BE2C (cell line): Measurements from ENCODE around the gene MYO1E.

Experiments
- DNase-seq: peaks from one replicate; pipeline ENCODE4 v3.0.0-alpha.2; 2020
- H3K27me3 ChIP-seq: fragments of 250-450 bp; sonication (Bioruptor Pico); 2 replicates; pipeline ENCODE4 v1.5.1; 2020; ENCODE audit warnings: mild to moderate bottlenecking
- H3K36me3 ChIP-seq: fragments of 250-450 bp; sonication (Bioruptor Pico); 2 replicates; pipeline ENCODE4 v1.5.1; 2020; ENCODE audit warnings: mild to moderate bottlenecking
- H3K4me1 ChIP-seq: fragments of 250-450 bp; sonication (Bioruptor Pico); 2 replicates; pipeline ENCODE4 v1.5.1; 2020
- H3K4me3 ChIP-seq: 2 replicates; pipeline ENCODE4 v1.5.1; 2011; ENCODE audit warnings: low read depth, low read length
- H3K9me3 ChIP-seq: fragments of 250-450 bp; sonication (Bioruptor Pico); 2 replicates; pipeline ENCODE4 v1.5.1; 2020
- CTCF ChIP-seq: IDR thresholded peaks from 2 replicates; pipeline ENCODE4 v1.5.1; 2012; ENCODE audit warnings: mild to moderate bottlenecking, low read depth, low read length

The MYO1E gene

GRCh38 chr15:59216911-59217310 is 155.8 kb downstream of the MYO1E start:
- TF ChIP-seq CTCF = no peak
- H3K9me3 ChIP-seq = no peaks in the 10 kb centered on the region
- peaks cover 5% of the 10 kb centered on the region for H3K27me3 ChIP-seq
- no peak for DNase-seq
- H3K36me3 ChIP-seq = no peaks in the 10 kb centered on the region
- no peaks in the 10 kb centered on the region for H3K4me1 ChIP-seq
- H3K4me3 ChIP-seq = no peak overlapping the region

- H3K4me3 ChIP-seq = no peak overlapping the region
- no peak for DNase-seq
- no peaks in the 10 kb centered on the region; the same call in none of the 2 replicates for H3K27me3 ChIP-seq
- no peaks in the 10 kb centered on the region for H3K36me3 ChIP-seq
- H3K4me1 ChIP-seq = no peaks in the 10 kb centered on the region
- no peaks in the 10 kb centered on the region for H3K9me3 ChIP-seq
- no peak for TF ChIP-seq CTCF
Measured at GRCh38 chr15:59210186-59210585, 162.5 kb downstream of the MYO1E start.

GRCh38 chr15:59208613-59209249 is 163.9 kb downstream of the MYO1E start:
- no peak for TF ChIP-seq CTCF
- no peak for DNase-seq
- Histone ChIP-seq H3K36me3 (no peaks in the 10 kb centered on the region), H3K4me1 (no peaks in the 10 kb centered on the region), H3K4me3 (no peak overlapping the region), H3K27me3 (no peaks in the 10 kb centered on the region; the same call in 1 of the 2 replicates), H3K9me3 (no peaks in the 10 kb centered on the region)

- H3K9me3 ChIP-seq = no peaks in the 10 kb centered on the region
- no peaks in the 10 kb centered on the region for H3K36me3 ChIP-seq
- DNase-seq = no peak
- no peak for TF ChIP-seq CTCF
- H3K4me3 ChIP-seq = no peak within 1 kb of the TSS
- no peaks in the 10 kb centered on the region for H3K4me1 ChIP-seq
- no peaks in the 10 kb centered on the region; the same call in 1 of the 2 replicates for H3K27me3 ChIP-seq
Measured at GRCh38 chr15:59206623-59207183, 166.0 kb downstream of the MYO1E start, which contains the start of gene LDHAL6B. LDHAL6B (plus strand) TSS chr15:59206843; CDS start chr15:59206941, 98 bp downstream.

- no peaks in the 10 kb centered on the region for H3K36me3 ChIP-seq
- no peaks in the 10 kb centered on the region for H3K4me1 ChIP-seq
- no peak for TF ChIP-seq CTCF
- H3K27me3 ChIP-seq = no peaks in the 10 kb centered on the region; the same call in 1 of the 2 replicates
- DNase-seq = no peak
- no peaks in the 10 kb centered on the region for H3K9me3 ChIP-seq
- H3K4me3 ChIP-seq = no peak overlapping the region
Measured at GRCh38 chr15:59205839-59206622, 166.6 kb downstream of the MYO1E start.
